Nephron progenitor cell (in vitro differentiated cells): ENCODE measurements around the gene NDUFC2.
"Not testable (repeated sequence)": the region's sequence is repeated elsewhere in the genome, so short reads cannot be mapped to it uniquely, and the experiment has no call there.

Experiments used
- DNase-seq: peaks from one replicate; pipeline ENCODE4 v3.0.0; 2021
- H3K27ac Mint-ChIP-seq: 2 replicates; pipeline ENCODE4 v1.8.0; 2021; ENCODE audit warnings: mild to moderate bottlenecking, moderate library complexity, mixed read lengths
- H3K27me3 Mint-ChIP-seq: 2 replicates; pipeline ENCODE4 v1.8.0; 2021; ENCODE audit warnings: mild to moderate bottlenecking, low read depth, mixed read lengths; ENCODE audit not compliant: poor library complexity
- H3K36me3 Mint-ChIP-seq: 2 replicates; pipeline ENCODE4 v1.8.0; 2021; ENCODE audit warnings: low read depth, mixed read lengths
- H3K4me1 Mint-ChIP-seq: 2 replicates; pipeline ENCODE4 v1.8.0; 2021; ENCODE audit warnings: mixed read lengths
- H3K4me3 Mint-ChIP-seq: 2 replicates; pipeline ENCODE4 v1.8.0; 2021; ENCODE audit warnings: mild to moderate bottlenecking, moderate library complexity, mixed read lengths
- H3K9me3 Mint-ChIP-seq: 2 replicates; pipeline ENCODE4 v1.8.0; 2021; ENCODE audit warnings: mild to moderate bottlenecking, moderate library complexity, mixed read lengths
- CTCF ChIP-seq: fragments of 200-600 bp; sonication (generic); IDR thresholded peaks from 2 replicates; pipeline ENCODE4 v1.5.0; 2021; ENCODE audit warnings: antibody characterized with exemption

The NDUFC2 gene

GRCh38 chr11:78032090-78032489 is 47.6 kb downstream of the NDUFC2 start:
- DNase-seq, result no peak
- no peak for TF ChIP-seq CTCF
- Mint-ChIP-seq H3K36me3 (no peaks in the 10 kb centered on the region), H3K4me1 (peaks cover 14% of the 10 kb centered on the region), H3K4me3 (no peak overlapping the region), H3K27ac (no peak overlapping the region), H3K27me3 (peaks cover 2% of the 10 kb centered on the region), H3K9me3 (no peaks in the 10 kb centered on the region)

- TF ChIP-seq CTCF, result no peak
- no peak overlapping the region for H3K27ac Mint-ChIP-seq
- H3K36me3 Mint-ChIP-seq, result no peaks in the 10 kb centered on the region
- peaks cover 2% of the 10 kb centered on the region for H3K27me3 Mint-ChIP-seq
- H3K4me1 Mint-ChIP-seq, result peaks cover 11% of the 10 kb centered on the region
- H3K9me3 Mint-ChIP-seq, result no peaks in the 10 kb centered on the region
- H3K4me3 Mint-ChIP-seq, result no peak overlapping the region
- DNase-seq, result no peak
Observed at GRCh38 chr11:78031629-78032028, 48.0 kb downstream of the NDUFC2 start.

GRCh38 chr11:78030429-78031325 is 49.0 kb downstream of the NDUFC2 start:
- Mint-ChIP-seq H3K9me3 (no peaks in the 10 kb centered on the region), H3K36me3 (no peaks in the 10 kb centered on the region), H3K4me1 (peaks cover 11% of the 10 kb centered on the region), H3K4me3 (no peak overlapping the region), H3K27ac (peak overlapping the region; percentile 64), H3K27me3 (no peaks in the 10 kb centered on the region)
- no peak for TF ChIP-seq CTCF
- no peak for DNase-seq

- not testable (repeated sequence) for H3K4me3 Mint-ChIP-seq, H3K27me3 Mint-ChIP-seq, H3K36me3 Mint-ChIP-seq, H3K27ac Mint-ChIP-seq, DNase-seq, H3K9me3 Mint-ChIP-seq
- H3K4me1 Mint-ChIP-seq, result peaks cover 16% of the 10 kb centered on the region
Observed at GRCh38 chr11:78028423-78028822, 51.2 kb downstream of the NDUFC2 start.

- no peaks in the 10 kb centered on the region for H3K27me3 Mint-ChIP-seq
- peaks cover 23% of the 10 kb centered on the region for H3K4me1 Mint-ChIP-seq
- H3K4me3 Mint-ChIP-seq, result no peak overlapping the region
- H3K36me3 Mint-ChIP-seq, result no peaks in the 10 kb centered on the region
- H3K27ac Mint-ChIP-seq, result no peak overlapping the region
- H3K9me3 Mint-ChIP-seq, result no peaks in the 10 kb centered on the region
- DNase-seq, result no peak
- no peak for TF ChIP-seq CTCF
Observed at GRCh38 chr11:78027759-78028158, 51.9 kb downstream of the NDUFC2 start.

- Mint-ChIP-seq H3K4me3 (no peak overlapping the region), H3K4me1 (peaks cover 40% of the 10 kb centered on the region), H3K27me3 (no peaks in the 10 kb centered on the region), H3K9me3 (no peaks in the 10 kb centered on the region), H3K27ac (no peak overlapping the region), H3K36me3 (no peaks in the 10 kb centered on the region)
- TF ChIP-seq CTCF, result no peak
- no peak for DNase-seq
Observed at GRCh38 chr11:78025378-78025777, 54.3 kb downstream of the NDUFC2 start.
